Heart left ventricle (tissue), 16 donors: Measurements from ENCODE around the gene TTC33. TPM values are rescaled to one million over a fixed set of nuclear protein-coding genes. Genes with fewer than 3 reads are reported as not detected.
A peak's percentile ranks its signal among the peaks of the same experiment; 100 is the strongest.
"Not testable (repeated sequence)": the region's sequence is repeated elsewhere in the genome, so short reads cannot be mapped to it uniquely, and the experiment has no call there.

ENCODE experiments used
- ATAC-seq, 4 donors: fragments of 200-7000 bp; cut with Tn5 transposase; one replicate each; pipeline ENCODE4 v1.9.1; 2020 to 2022; ENCODE audit warnings: moderate library complexity in 4 of 4, mild to moderate bottlenecking in 3 of 4, moderate number of reproducible peaks in 1 of 4
- DNase-seq, 5 donors: peaks; one replicate each; pipeline ENCODE4 v3.0.0-alpha.2; 2020
- H3K27ac ChIP-seq, 12 donors: fragments of 200-600 bp; sonication (generic) in 4 of 12; one replicate each; pipeline versions ENCODE4 v1.5.0 to v1.8.0; 2016 to 2022; ENCODE audit warnings: mild to moderate bottlenecking in 2 of 12
- H3K27me3 ChIP-seq, 9 donors: fragments of 200-600 bp; sonication (generic) in 2 of 9; one replicate each; pipeline versions ENCODE4 v1.5.1 to v1.8.0; 2016 to 2022; ENCODE audit warnings: mild to moderate bottlenecking in 3 of 9
- H3K36me3 ChIP-seq, 9 donors: fragments of 200-600 bp; sonication (generic) in 2 of 9; one replicate each; pipeline versions ENCODE4 v1.5.0 to v1.8.0; 2018 to 2022; ENCODE audit warnings: mild to moderate bottlenecking in 2 of 9
- H3K4me1 ChIP-seq, 12 donors: fragments of 200-600 bp; sonication (generic) in 4 of 12; one replicate each; pipeline versions ENCODE4 v1.5.0 to v1.8.0; 2016 to 2022; ENCODE audit warnings: mild to moderate bottlenecking in 3 of 12
- H3K4me3 ChIP-seq, 12 donors: fragments of 200-600 bp; sonication (generic) in 4 of 12; one replicate each; pipeline versions ENCODE4 v1.5.0 to v1.8.0; 2017 to 2022; ENCODE audit warnings: mild to moderate bottlenecking in 9 of 12, moderate library complexity in 4 of 12
- H3K9me3 ChIP-seq, 12 donors: fragments of 200-600 bp; sonication (generic) in 4 of 12; one replicate each; pipeline versions ENCODE4 v1.5.0 to v1.8.0; 2016 to 2022; ENCODE audit warnings: mild to moderate bottlenecking in 1 of 12
- POLR2A ChIP-seq, 2 donors: fragments of 450-650 bp; IDR thresholded peaks; one replicate each; pipeline ENCODE4 v1.6.1; 2017; ENCODE audit warnings: antibody characterized with exemption in 2 of 2, mild to moderate bottlenecking in 2 of 2, moderate library complexity in 2 of 2
- WGBS, 4 donors: extraction: QIAGEN DNeasy Blood & Tissue Kit in 2 of 4; methylation state at CpG; one replicate each; pipeline versions ENCODE4 v1.1.5 to v1.1.7; 2013 to 2018; 5-methylcytosine and 5-hydroxymethylcytosine counted together
- intact Hi-C, 10 donors: fragments of 100-400 bp; cut with DNase I; formaldehyde crosslinking; loops; one replicate each; pipeline versions ENCODE4 v1.11.1 to v1.14.2; 2022
- polyA plus RNA-seq, 2 donors: library from polyadenylated mRNA; stranded (reverse); fragments of 200-250 nt; gene quantifications; one replicate each; pipeline ENCODE4 v1.2.3, GENCODE V29; 2013
- total RNA-seq, 9 donors: library from RNA; depleted of rRNA in 2 of 9; stranded (reverse); fragments of >200 nt in 2 of 9; fragmentation: NEBNext Ultra II Directional in 3 of 9; extraction: Animal tissue kit (Norgen Biotek cat#: 25700) in 3 of 9; gene quantifications; one replicate each; pipeline versions ENCODE4 v1.1.0 to v1.2.4, GENCODE V29; 2016 to 2023
- TF ChIP-seq, protein P1 (sequence below), 12 donors: fragments of 200-600 bp; sonication (generic) in 4 of 12; IDR thresholded peaks; one replicate each; pipeline versions ENCODE4 v1.5.0 to v1.8.0; 2018 to 2022; ENCODE audit warnings: antibody characterized with exemption in 12 of 12, mild to moderate bottlenecking in 5 of 12
- donor health status: ischemic (EF 13 %, LVEDD 7.1; RV severe dilation, severe dysfunction).
- donor health status: healthy with polysubstance abuse.
- donor health status: DM: no; HTN: yes; CAD: no.
- donor health status: DM: no; HTN: no; CAD: no.
- donor health status: ischemic (EF 25% LVEDD 6.9; RV normal size, moderate dysfunction).
- donor health status: ischemic (EF 25% LVEDD 5.7; RV mildly dilated, moderate dysfunction).
- donor health status: healthy.
- donor health status: DM: yes; HTN: yes; CAD: no.
- donor health status: ischemic (EF 35%, LVEDD 5.7; RV mildly dilated, moderate dysfunction).
- donor health status: nonischemic (EF 11% LVEDD 7.7; RV severe dilation, severe dysfunction).
- donor health status: DM: yes; HTN: yes; CAD: no.
- donor health status: PGD.
- donor health status: ischemic (EF 29% LVEDD 5.4; RV normal size, mild dysfunction).
- donor health status: nonischemic (EF 23%, LVEDD 6.1; RV moderate dilation, normal function).

TTC33 gene
- total and polyA plus RNA-seq, 11 donors, result 5.6 to 20.0 (median 14.2) TPM

DNA sequence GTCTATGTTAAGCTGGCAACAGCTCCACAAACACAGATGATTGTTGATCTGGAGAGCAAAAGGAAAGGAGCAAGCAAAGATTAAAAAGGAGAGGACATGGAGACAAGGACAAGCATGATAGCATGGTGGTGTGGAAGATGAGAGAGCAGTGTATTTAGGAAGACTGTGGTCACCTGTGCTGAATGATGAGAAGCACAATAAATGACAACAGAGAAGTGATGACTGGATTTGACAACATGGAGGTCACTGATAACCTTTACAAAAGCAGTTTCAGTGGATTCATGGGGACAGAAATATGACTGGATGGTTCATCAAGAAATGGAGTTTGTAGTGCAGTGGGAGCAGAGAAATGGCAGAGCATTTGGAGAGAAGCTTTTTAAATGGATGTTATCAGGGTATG lies 20.2 kb downstream of the TTC33 start:
- H3K36me3 ChIP-seq, result peaks cover 0 to 17% (median 6%) of the 10 kb centered on the region in 9 donors
- TF ChIP-seq, protein P1, sequence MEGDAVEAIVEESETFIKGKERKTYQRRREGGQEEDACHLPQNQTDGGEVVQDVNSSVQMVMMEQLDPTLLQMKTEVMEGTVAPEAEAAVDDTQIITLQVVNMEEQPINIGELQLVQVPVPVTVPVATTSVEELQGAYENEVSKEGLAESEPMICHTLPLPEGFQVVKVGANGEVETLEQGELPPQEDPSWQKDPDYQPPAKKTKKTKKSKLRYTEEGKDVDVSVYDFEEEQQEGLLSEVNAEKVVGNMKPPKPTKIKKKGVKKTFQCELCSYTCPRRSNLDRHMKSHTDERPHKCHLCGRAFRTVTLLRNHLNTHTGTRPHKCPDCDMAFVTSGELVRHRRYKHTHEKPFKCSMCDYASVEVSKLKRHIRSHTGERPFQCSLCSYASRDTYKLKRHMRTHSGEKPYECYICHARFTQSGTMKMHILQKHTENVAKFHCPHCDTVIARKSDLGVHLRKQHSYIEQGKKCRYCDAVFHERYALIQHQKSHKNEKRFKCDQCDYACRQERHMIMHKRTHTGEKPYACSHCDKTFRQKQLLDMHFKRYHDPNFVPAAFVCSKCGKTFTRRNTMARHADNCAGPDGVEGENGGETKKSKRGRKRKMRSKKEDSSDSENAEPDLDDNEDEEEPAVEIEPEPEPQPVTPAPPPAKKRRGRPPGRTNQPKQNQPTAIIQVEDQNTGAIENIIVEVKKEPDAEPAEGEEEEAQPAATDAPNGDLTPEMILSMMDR (IDR thresholded peaks at IDR 0.05), result no peak
- no peak for TF ChIP-seq POLR2A (IDR thresholded peaks at IDR 0.05)
- intact Hi-C loops, result loop anchor here in 9 of 10 donors (2.0 to 10.0 kb wide), 13 partner anchors 45 to 1161 kb away; no protein-coding TSS in a partner anchor
- DNase-seq (no peak), ATAC-seq (no peak)
- no peaks in the 10 kb centered on the region for H3K27me3 ChIP-seq
- H3K4me3 ChIP-seq, result no peak overlapping the region
- peak overlapping the region in 1 of 12 donors; percentile 1 for H3K27ac ChIP-seq
- peaks cover 0 to 11% (median 0%) of the 10 kb centered on the region in 12 donors for H3K9me3 ChIP-seq
- peaks cover 0 to 34% (median 26%) of the 10 kb centered on the region in 12 donors for H3K4me1 ChIP-seq

DNA sequence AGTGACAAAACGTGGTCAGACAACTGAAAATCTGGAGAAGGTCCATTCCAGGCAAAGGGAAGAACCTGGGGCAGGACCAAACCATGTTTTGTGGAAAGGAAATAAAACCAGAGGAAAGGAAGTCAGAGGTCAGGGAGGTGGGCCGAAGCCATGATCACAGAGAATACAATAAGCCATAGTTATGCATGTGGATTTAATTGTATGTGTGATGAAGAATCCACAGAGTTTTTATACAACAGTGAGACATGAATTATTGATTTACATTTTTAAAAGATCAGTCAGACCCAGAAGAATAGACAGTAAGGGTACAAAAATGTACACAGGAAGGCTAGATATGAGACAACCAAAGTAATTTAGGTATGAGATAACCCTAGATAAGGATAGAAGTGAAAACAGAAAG lies 20.8 kb downstream of the TTC33 start:
- Histone ChIP-seq H3K36me3 (peaks cover 0 to 14% (median 5%) of the 10 kb centered on the region in 9 donors), H3K9me3 (peaks cover 0 to 8% (median 0%) of the 10 kb centered on the region in 12 donors), H3K27ac (peak overlapping the region in 5 of 12 donors; percentile 1 to 54 (median 29)), H3K4me1 (peaks cover 0 to 34% (median 26%) of the 10 kb centered on the region in 12 donors), H3K4me3 (no peak overlapping the region), H3K27me3 (no peaks in the 10 kb centered on the region)
- intact Hi-C loops, result loop anchor here in 9 of 10 donors (2.0 to 10.0 kb wide), 12 partner anchors 43 to 1160 kb away; no protein-coding TSS in a partner anchor
- WGBS, 4 donors, result 58 to 65% (median 62%) methylated on average over 2 of the region's 2 CpGs
- TF ChIP-seq, protein P1 (IDR thresholded peaks at IDR 0.05), result no peak
- TF ChIP-seq POLR2A (IDR thresholded peaks at IDR 0.05), result no peak
- no peak for DNase-seq
- no peak for ATAC-seq

DNA sequence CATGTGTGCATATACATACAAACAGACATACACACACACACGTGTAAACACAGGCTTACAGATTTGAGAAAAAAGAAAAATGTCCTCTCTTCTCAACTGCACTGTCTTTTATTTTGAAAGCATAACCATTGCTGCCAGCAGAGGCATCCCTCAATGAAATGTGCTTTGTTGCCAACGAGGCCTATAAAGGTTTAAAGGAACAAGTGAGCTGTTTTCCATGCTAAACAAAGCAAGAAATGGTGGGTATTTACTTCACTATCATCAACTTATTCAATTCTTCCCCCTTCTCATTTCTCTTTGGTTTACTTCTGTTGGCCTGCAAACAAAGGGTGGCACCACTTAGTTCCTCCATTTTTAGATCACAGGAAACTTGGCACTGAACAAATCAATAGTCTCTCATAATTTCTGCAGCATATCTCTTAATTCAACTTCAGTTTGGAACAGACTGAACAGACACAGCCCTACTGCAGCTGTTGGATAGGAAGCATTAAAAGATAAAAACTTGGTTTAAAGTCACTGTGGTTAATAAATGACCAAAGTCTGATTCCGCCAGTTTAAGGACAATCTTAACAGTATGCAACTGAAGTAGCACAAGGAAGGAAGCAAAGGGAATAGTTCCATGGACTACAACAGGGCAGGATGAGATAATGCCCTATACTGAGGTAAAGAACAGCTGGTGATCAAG lies 21.7 kb downstream of the TTC33 start:
- WGBS, 4 donors, result 37 to 45% (median 43%) methylated on average over 3 of the region's 3 CpGs
- DNase-seq (no peak), ATAC-seq (peak; percentile 38 to 69 (median 63))
- Histone ChIP-seq H3K36me3 (peaks cover 0 to 11% (median 0%) of the 10 kb centered on the region in 9 donors), H3K27me3 (no peaks in the 10 kb centered on the region), H3K9me3 (no peaks in the 10 kb centered on the region), H3K27ac (peak overlapping the region in 9 of 12 donors; percentile 1 to 54 (median 21)), H3K4me1 (peaks cover 0 to 34% (median 26%) of the 10 kb centered on the region in 12 donors), H3K4me3 (no peak overlapping the region)
- intact Hi-C loops, result loop anchor here in 7 of 10 donors (2.0 to 10.0 kb wide), 7 partner anchors 42 to 1159 kb away; no protein-coding TSS in a partner anchor
- no peak for TF ChIP-seq POLR2A (IDR thresholded peaks at IDR 0.05)
- TF ChIP-seq, protein P1 (IDR thresholded peaks at IDR 0.05), result peak in 1 of 12 donors; percentile 11

DNA sequence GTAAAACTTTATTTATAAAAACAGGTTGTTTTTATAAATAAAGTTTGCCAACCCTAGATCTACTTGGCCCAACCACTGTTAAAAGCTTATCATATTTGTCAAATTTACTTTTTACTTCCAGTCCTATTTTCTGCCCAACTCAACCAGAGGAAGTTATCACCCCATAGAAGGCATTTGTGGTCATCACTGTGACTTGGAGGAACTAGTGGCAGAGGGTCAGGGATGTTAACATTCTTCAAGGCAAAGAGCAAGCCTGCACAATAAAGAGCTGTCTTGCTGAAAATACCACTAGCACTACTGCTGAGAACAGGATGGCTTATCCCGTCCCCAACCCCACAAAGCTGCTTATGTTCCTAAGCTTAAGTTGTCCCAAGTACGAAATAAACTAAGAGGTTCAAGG lies 22.3 kb downstream of the TTC33 start:
- H3K27me3 ChIP-seq, result no peaks in the 10 kb centered on the region
- 81 to 94% (median 88%) methylated on average over 2 of the region's 2 CpGs for WGBS, 4 donors
- no peak overlapping the region for H3K4me3 ChIP-seq
- peak overlapping the region in 5 of 12 donors; percentile 2 to 54 (median 45) for H3K27ac ChIP-seq
- H3K36me3 ChIP-seq, result peaks cover 0 to 11% (median 0%) of the 10 kb centered on the region in 9 donors
- no peaks in the 10 kb centered on the region for H3K9me3 ChIP-seq
- intact Hi-C loops, result loop anchor here in 6 of 10 donors (5.0 to 10.0 kb wide), 5 partner anchors 41 to 1159 kb away; no protein-coding TSS in a partner anchor
- H3K4me1 ChIP-seq, result peaks cover 0 to 34% (median 26%) of the 10 kb centered on the region in 12 donors
- TF ChIP-seq, protein P1 (IDR thresholded peaks at IDR 0.05), result no peak
- no peak for TF ChIP-seq POLR2A (IDR thresholded peaks at IDR 0.05)
- ATAC-seq (no peak), DNase-seq (no peak)

DNA sequence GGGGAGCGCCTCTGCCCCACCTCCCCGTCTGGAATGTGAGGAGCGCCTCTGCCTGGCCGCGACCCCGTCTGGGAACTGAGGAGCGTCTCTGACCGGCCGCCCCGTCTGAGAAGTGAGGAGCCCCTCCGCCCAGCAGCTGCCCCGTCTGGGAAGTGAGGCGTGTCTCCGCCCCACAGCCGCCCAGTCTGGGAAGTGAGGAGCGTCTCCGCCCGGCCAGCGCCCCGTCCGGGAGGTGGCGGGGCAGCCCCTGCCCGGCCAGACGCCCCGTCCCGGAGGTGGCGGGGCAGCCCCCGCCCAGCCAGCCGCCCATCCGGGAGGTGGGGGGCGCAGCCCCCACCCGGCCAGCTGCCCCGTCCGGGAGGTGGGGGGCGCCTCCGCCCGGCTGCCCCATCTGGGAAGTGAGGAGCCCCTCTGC lies 33.3 kb downstream of the TTC33 start:
- H3K27ac ChIP-seq, DNase-seq, H3K27me3 ChIP-seq, ATAC-seq, H3K4me1 ChIP-seq, H3K4me3 ChIP-seq: not testable (repeated sequence)
- 93 to 95% (median 93%) methylated on average over 21 to 37 of the region's 37 CpGs for WGBS, 4 donors
- peaks cover 0 to 43% (median 13%) of the 10 kb centered on the region in 9 donors for H3K36me3 ChIP-seq
- intact Hi-C loops, result loop anchor here in 1 of 10 donors (10.0 kb wide), 1 partner anchor 558 kb away; no protein-coding TSS in a partner anchor
- peaks cover 0 to 11% (median 0%) of the 10 kb centered on the region in 12 donors for H3K9me3 ChIP-seq
